Measurements from ENCODE around the gene UROC1.

- no peak for TF ChIP-seq POLR2A (IDR thresholded peaks at IDR 0.05; ENCODE audit: low read length)
- TF ChIP-seq GATA1 (IDR thresholded peaks at IDR 0.05; ENCODE audit: low read depth, low read length), result no peak
Observed at GRCh38 chr3:126527455-126528211, 10.1 kb upstream of the UROC1 start.
